ENCODE data around the gene KCNMA1.

GRCh38 chr10:77653210-77653609 is 15.6 kb upstream of the KCNMA1 start:
- TF ChIP-seq CTCF (conservative IDR thresholded peaks at IDR 0.05) (no peak), EZH2 (IDR thresholded peaks at IDR 0.05; ENCODE audit: low read depth) (no peak)

Data from PC-9 (cell line).